NCI-H510A (cell line): ENCODE data around the gene ETV4.
A peak's percentile ranks its signal among the peaks of the same experiment; 100 is the strongest.

ENCODE experiments used
- DNase-seq: peaks from one replicate; lab custom pipeline; 2025; lab: John Stamatoyannopoulos, UW

Gene ETV4

DNA sequence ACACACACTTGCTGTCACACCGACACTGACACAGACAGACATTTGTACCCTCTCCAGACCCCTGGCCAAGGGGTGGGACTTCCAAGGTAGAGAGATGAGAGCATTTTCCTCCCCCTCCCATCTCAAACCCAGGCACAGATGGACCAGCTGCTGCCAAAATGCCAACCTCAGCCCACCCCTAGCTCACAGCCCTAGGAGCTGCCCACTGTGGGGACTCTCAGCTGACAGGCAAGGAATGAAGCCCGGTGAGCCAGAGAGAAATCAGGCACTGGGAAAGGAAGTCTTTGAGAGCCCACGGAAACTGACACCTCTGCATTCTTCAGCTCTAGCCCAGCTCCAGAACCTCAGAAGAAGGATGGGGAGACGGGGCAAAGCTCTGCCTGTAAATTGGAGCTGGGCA, 2.8 kb downstream of the ETV4 start:
- DNase-seq, result no peak

DNA sequence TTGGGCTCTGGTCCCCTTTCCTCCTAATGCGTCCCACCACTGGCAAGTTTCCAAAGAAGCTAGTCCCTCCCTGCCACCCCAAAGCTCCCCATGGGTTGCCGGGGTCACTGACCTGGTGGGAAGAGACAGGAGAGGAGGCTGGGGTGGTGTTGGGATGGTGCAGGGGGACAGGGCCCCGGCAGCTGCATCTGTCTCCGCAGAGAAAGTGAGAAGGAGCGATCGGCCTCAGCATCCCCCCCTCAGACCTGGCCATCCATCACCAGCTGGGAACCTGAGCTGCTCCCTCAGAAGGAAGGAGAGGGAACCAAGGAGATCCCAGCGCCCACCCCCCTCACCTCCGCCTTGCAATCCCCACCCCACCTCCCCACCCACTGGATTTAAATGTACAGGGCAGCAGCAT, 3.3 kb downstream of the ETV4 start:
- no peak for DNase-seq

- no peak for DNase-seq
Measured at GRCh38 chr17:43540821-43541674, 5.1 kb downstream of the ETV4 start.

DNA sequence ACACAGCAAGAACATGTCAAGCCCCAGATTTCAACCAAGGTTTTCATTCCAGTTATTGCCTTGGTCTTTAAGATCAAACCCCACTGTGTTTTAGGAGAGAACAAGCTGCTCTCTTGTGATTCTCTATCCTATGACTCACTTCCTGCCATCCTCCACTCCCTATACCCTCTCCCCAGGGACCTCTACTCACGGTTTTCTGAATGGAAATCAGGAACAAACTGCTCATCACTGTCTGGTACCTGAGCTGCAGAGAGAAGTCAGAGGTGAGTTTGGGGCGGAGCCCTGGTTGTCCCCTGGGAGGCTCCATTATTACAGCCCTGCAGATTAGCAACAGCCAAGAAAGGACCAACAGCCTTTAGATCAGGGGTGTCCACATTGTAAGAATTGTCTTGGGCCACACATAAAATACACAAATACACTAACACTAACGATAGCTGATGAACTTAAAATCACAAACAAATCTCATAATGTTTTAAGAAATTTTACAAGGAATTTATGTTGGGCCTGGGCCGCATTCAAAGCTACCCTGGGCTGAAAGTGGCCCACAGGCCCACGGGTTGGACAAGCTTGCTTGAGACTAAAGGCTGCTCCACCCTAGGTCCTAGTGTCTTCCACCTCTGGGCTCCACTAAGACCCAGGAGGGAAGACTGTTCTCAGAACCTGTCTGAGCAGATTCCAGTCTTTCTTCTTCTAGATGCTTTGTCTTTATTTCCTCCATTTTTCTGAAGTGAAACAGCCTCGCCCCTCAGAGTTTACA, 9.7 kb downstream of the ETV4 start:
- DNase-seq, result no peak

DNA sequence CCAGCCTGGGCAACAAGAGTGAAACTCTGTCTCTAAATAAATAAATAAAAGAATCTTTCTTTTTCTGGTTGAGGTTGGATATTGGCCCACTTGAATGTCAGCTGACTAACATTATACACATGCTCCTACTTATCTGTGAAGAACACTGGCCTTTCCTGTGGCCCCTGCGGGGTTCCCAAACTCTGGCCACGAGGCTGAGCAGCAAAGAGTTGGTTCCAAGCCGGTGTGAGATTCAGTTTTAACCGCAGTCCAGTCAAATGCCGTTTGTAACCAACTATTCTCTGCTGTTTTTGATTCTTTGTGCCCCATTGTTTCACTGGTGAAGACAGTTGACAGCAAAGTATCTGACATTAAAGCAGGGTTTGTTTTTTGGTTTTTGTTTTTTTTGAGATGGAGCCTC, 11.2 kb downstream of the ETV4 start:
- no peak for DNase-seq

DNA sequence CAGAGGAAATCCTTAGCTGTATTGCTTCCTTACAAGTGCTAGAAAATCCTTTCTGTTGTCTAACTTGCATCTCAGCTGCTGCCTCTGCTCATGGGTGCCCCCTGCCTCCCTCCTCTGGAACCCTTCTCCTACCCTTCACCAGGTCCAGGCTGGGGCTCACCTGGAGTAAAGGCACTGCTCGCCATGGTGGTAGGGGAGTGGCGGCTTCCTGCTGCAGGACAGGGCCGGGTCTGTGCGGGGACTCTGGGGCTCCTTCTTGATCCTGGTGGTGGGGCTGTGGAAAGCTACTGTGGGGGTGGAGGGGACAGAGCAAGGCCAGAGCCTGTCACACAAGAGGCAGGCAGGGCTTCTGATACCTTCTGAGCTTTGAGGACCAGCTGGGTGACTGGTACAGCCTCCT, 12.4 kb downstream of the ETV4 start:
- DNase-seq, result no peak

DNA sequence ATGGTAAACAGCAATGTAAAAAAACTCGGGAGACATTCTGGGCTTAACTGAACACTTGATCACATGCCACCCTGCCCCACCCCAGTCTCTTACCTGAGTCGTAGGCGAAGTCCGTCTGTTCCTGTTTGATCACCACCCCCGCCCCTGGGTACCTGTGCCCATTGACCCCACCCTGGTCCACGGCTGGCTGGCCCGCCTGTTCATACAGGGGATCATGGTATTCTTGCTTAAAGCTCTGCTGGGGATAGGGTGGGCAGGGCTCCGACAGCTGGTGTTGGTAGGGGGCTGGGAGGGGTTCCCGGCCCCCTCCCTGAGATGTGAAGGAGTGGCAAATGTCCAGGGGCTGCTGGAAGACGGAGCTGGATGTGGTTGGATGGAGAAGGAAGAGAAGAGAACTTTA, 13.6 kb downstream of the ETV4 start:
- DNase-seq, result no peak

DNA sequence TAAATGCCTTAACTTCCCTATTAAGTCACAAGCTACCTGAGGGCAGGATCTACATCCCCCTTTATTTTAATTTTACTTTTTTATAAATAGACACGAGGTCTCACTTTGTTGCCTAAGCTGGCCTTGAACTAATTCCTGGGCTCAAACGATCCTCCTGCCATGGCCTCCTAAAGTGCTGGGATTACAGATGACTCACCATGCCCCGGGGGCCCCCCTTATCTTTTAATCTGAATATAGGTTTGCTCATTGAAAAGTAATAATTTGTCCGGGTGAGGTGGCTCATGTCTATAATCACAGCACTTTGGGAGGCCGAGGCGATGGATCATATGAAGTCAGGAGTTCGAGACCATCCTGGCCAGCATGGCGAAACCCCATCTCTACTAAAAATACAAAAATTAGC, 14.2 kb downstream of the ETV4 start:
- DNase-seq, result no peak

GRCh38 chr17:43531082-43531378, 15.1 kb downstream of the ETV4 start:
- DNase-seq, result no peak

DNA sequence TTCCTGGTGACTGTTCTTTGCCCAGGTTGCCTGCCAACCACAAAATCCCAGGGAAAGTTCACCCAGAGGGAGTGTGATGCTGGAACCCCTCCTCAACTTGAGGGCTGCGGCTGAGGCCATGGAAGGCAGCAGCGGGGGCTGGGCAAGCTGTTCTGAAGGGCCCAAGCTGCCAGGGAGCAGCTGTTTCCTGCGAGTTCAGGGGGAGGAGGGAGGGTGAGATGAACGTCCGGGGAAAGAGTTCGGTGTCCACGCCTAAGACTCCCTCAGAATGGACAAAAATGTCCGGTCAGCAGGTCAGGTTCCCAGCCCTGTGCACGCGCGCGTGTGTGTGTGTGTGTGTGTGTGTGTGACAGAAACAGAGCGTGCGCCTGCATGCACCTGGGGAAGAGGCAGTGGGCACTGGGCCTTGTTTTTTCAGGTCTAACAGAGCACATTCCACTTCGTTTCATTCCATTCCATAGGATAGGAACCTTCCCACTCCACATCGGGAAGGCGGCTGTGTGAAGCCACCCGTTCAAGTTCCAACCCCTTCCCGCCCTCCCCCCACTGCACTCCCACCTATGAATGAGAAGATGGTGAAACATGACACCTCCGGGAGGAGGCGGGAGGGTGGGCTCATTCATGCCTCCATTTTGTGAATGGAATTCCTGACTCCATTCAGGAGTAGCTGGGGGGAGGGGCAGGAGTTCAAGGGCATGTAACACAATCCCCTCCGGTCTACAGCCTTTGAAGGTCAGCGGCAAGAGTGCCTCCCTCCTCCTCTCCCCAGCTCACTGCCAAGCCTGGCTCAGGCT, 15.7 kb downstream of the ETV4 start:
- DNase-seq, result peak; percentile 99

GRCh38 chr17:43529947-43530287, 16.2 kb downstream of the ETV4 start:
- DNase-seq, result no peak

DNA sequence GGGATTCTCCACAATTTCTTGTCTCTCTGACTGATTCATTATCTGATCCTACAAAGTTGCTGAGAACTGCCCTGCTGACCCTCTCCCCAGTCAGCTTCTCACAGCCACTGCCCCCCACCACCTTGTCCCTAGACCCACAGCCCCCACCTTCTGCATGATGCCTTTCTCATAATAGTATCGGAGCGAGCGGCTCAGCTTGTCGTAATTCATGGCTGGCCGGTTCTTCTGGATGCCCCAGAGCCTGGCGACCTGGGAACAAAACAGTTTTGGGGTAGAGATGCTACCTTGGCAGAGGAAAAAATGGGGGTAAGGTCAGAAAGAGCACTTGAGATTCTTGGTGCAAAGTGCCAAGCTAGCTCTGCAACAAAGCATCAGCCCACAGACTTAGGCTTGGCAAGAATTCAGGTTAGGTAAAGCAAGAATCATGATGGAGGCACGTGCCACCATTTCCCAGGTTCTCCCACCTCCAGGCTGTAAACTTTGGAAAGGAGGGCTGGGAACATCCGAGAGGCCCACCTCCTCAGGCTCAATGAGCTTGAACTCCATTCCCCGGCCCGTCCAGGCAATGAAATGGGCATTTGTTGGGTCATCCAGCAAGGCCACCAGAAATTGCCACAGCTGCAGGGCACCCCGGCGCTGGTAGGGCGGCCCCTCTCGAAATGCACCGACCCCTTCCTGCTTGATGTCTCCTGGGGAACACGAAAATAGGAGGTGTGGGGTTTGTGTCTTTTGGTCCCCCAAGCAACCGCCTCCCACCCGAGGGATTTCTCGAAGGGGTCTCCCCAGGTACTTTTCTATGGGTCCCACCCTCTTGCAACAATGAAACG, 16.9 kb downstream of the ETV4 start:
- DNase-seq, result no peak

GRCh38 chr17:43528319-43528987, 17.7 kb downstream of the ETV4 start:
- DNase-seq, result no peak

- no peak for DNase-seq
Measured at GRCh38 chr17:43526886-43527648, 19.1 kb downstream of the ETV4 start.

- DNase-seq, result no peak
Measured at GRCh38 chr17:43524945-43525575, 21.1 kb downstream of the ETV4 start.

DNA sequence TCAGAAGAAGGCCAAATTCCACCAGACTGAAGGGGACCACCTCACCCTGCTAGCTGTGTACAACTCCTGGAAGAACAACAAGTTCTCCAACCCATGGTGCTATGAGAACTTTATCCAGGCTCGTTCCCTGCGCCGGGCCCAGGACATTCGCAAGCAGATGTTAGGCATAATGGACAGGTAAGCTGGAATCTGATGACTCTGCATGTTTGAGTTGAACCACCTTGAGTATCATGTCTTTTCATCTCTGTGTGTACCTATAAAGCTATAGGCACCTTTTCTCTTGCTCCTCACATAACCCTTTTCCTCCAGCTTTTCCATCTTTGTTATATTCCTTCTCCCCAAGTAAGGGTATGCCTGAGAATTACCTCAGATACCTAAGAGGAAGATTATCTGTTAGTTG, 24.8 kb downstream of the ETV4 start:
- DNase-seq, result no peak

GRCh38 chr17:43517615-43518386, 28.3 kb downstream of the ETV4 start:
- no peak for DNase-seq

- no peak for DNase-seq
Measured at GRCh38 chr17:43517161-43517560, 29.0 kb downstream of the ETV4 start.

GRCh38 chr17:43515656-43516055, 30.5 kb downstream of the ETV4 start:
- DNase-seq, result no peak
